COLO668 (cell line): ENCODE data around the gene S100A3.
"Not testable (repeated sequence)": the region's sequence is repeated elsewhere in the genome, so short reads cannot be mapped to it uniquely, and the experiment has no call there.

ENCODE experiments used
- DNase-seq: peaks from one replicate; lab custom pipeline; 2025; ENCODE audit not compliant: unreplicated experiment; lab: John Stamatoyannopoulos, UW

S100A3 gene

GRCh38 chr1:153536012-153536670 is 12.9 kb downstream of the S100A3 start:
- DNase-seq, result peak; percentile 91

- peak; percentile 57 for DNase-seq
Measured at GRCh38 chr1:153535242-153536011, 13.6 kb downstream of the S100A3 start, which contains the start of gene S100A6. Gene S100A6 (minus strand): TSS chr1:153535991. CDS start chr1:153535339, 652 bp downstream.

GRCh38 chr1:153534925-153535241 is 14.2 kb downstream of the S100A3 start:
- DNase-seq, result no peak

- DNase-seq, result no peak
Measured at GRCh38 chr1:153534226-153534924, 14.7 kb downstream of the S100A3 start.

- DNase-seq, result peak; percentile 83
Measured at GRCh38 chr1:153533689-153534201, 15.3 kb downstream of the S100A3 start.

GRCh38 chr1:153532769-153533599 is 16.1 kb downstream of the S100A3 start:
- DNase-seq, result peak; percentile 95

- no peak for DNase-seq
Measured at GRCh38 chr1:153532181-153532580, 16.9 kb downstream of the S100A3 start.

GRCh38 chr1:153531638-153532037 is 17.4 kb downstream of the S100A3 start:
- no peak for DNase-seq

GRCh38 chr1:153527683-153528040 is 21.4 kb downstream of the S100A3 start:
- DNase-seq, result no peak

GRCh38 chr1:153527023-153527682 is 21.9 kb downstream of the S100A3 start:
- no peak for DNase-seq

GRCh38 chr1:153526132-153526543 is 22.9 kb downstream of the S100A3 start:
- DNase-seq, result peak; percentile 42

GRCh38 chr1:153525088-153525728 is 23.9 kb downstream of the S100A3 start:
- no peak for DNase-seq

- not testable (repeated sequence) for DNase-seq
Measured at GRCh38 chr1:153522353-153523048, 26.6 kb downstream of the S100A3 start.

GRCh38 chr1:153521808-153522207 is 27.2 kb downstream of the S100A3 start:
- DNase-seq, result not testable (repeated sequence)

- no peak for DNase-seq
Measured at GRCh38 chr1:153520818-153521476, 28.1 kb downstream of the S100A3 start.

- not testable (repeated sequence) for DNase-seq
Measured at GRCh38 chr1:153520137-153520691, 28.8 kb downstream of the S100A3 start.

GRCh38 chr1:153519242-153519641 is 29.8 kb downstream of the S100A3 start:
- no peak for DNase-seq
